WTC11 (cell line): ENCODE measurements around the gene ZFR. TPM values are rescaled to one million over a fixed set of nuclear protein-coding genes. Genes with fewer than 3 reads are reported as not detected.

Experiments used
- ATAC-seq: fragments of 200-7000 bp; cut with Tn5 transposase; 2 replicates; pipeline ENCODE4 v1.10.0; 2021; ENCODE audit warnings: mild to moderate bottlenecking, moderate library complexity
- CTCF ChIA-PET: fragments of 300-600 bp; sonication (Branson Sonifier 250); formaldehyde crosslinking; loops from one replicate; lab custom pipeline; 2021; ENCODE audit warnings: antibody characterized with exemption; lab: Charles Lee
- POLR2A ChIA-PET: fragments of 350-600 bp; sonication (Branson Sonifier 250); formaldehyde crosslinking; loops from one replicate; lab custom pipeline; 2021; ENCODE audit warnings: antibody characterized with exemption; lab: Charles Lee
- DNase-seq: peaks from one replicate; pipeline ENCODE4 v3.0.0; 2021; ENCODE audit warnings: low spot score
- H3K27ac Mint-ChIP-seq: 2 replicates; pipeline ENCODE4 v1.8.0; 2021; ENCODE audit warnings: mixed read lengths
- H3K27me3 Mint-ChIP-seq: 2 replicates; pipeline ENCODE4 v1.8.0; 2021; ENCODE audit warnings: low read depth, mild to moderate bottlenecking, moderate library complexity, mixed read lengths
- H3K36me3 Mint-ChIP-seq: 2 replicates; pipeline ENCODE4 v1.8.0; 2021; ENCODE audit warnings: mixed read lengths
- H3K4me1 Mint-ChIP-seq: 2 replicates; pipeline ENCODE4 v1.8.0; 2022; ENCODE audit warnings: mixed read lengths
- H3K4me3 Mint-ChIP-seq: 2 replicates; pipeline ENCODE4 v1.8.0; 2021; ENCODE audit warnings: mild to moderate bottlenecking, moderate library complexity, mixed read lengths
- H3K9me3 Mint-ChIP-seq: 2 replicates; pipeline ENCODE4 v1.8.0; 2021; ENCODE audit warnings: mixed read lengths
- CREB1 ChIP-seq: sonication (generic); formaldehyde crosslinking; IDR thresholded peaks from 2 replicates; pipeline ENCODE4 v1.8.0; 2023; ENCODE audit warnings: mild to moderate bottlenecking, missing genetic modification reagents
- ELF4 ChIP-seq: sonication (generic); formaldehyde crosslinking; IDR thresholded peaks from 2 replicates; pipeline ENCODE4 v1.8.1; 2022; ENCODE audit warnings: low read depth, mild to moderate bottlenecking, moderate library complexity, missing genetic modification reagents
- FOXJ3 ChIP-seq: sonication (generic); formaldehyde crosslinking; IDR thresholded peaks from 2 replicates; pipeline ENCODE4 v1.9.0; 2021; ENCODE audit warnings: missing genetic modification reagents, mild to moderate bottlenecking, borderline replicate concordance
- GABPB1 ChIP-seq: sonication (generic); formaldehyde crosslinking; IDR thresholded peaks from 2 replicates; pipeline ENCODE4 v1.8.1; 2023; ENCODE audit warnings: mild to moderate bottlenecking, missing genetic modification reagents
- HMGA2 ChIP-seq: fragments of 250-450 bp; sonication (Bioruptor Pico); IDR thresholded peaks from 2 replicates; pipeline ENCODE4 v1.4.0; 2021; ENCODE audit warnings: mild to moderate bottlenecking, moderate library complexity
- NR2C2 ChIP-seq: sonication (generic); formaldehyde crosslinking; IDR thresholded peaks from 2 replicates; pipeline ENCODE4 v1.8.0; 2022; ENCODE audit warnings: mild to moderate bottlenecking, missing genetic modification reagents
- NR3C1 ChIP-seq: sonication (generic); formaldehyde crosslinking; conservative IDR thresholded peaks from 2 replicates; pipeline ENCODE4 v1.8.1; 2023; ENCODE audit warnings: low read depth, mild to moderate bottlenecking, missing genetic modification reagents
- OVOL2 ChIP-seq: fragments of 250-450 bp; sonication (Bioruptor Pico); IDR thresholded peaks from 2 replicates; pipeline ENCODE4 v1.9.0; 2021; ENCODE audit warnings: mild to moderate bottlenecking, borderline replicate concordance
- RELA ChIP-seq: sonication (generic); formaldehyde crosslinking; IDR thresholded peaks from 2 replicates; pipeline ENCODE4 v1.8.1; 2022; ENCODE audit warnings: missing genetic modification reagents, mild to moderate bottlenecking, borderline replicate concordance
- RORB ChIP-seq: fragments of 250-450 bp; sonication (Bioruptor Pico); IDR thresholded peaks from 2 replicates; pipeline ENCODE4 v1.9.0; 2021; ENCODE audit warnings: mild to moderate bottlenecking
- SOX15 ChIP-seq: fragments of 250-450 bp; sonication (Bioruptor Pico); IDR thresholded peaks from 2 replicates; pipeline ENCODE4 v1.9.0; 2021; ENCODE audit warnings: mild to moderate bottlenecking
- SP1 ChIP-seq: sonication (generic); formaldehyde crosslinking; conservative IDR thresholded peaks from 2 replicates; pipeline ENCODE4 v1.8.1; 2022; ENCODE audit warnings: missing genetic modification reagents
- ZNF263 ChIP-seq: sonication (generic); formaldehyde crosslinking; IDR thresholded peaks from 2 replicates; pipeline ENCODE4 v1.8.1; 2022; ENCODE audit warnings: low read depth, mild to moderate bottlenecking, moderate library complexity, missing genetic modification reagents
- ZNF396 ChIP-seq: fragments of 250-450 bp; sonication (Bioruptor Pico); IDR thresholded peaks from 2 replicates; pipeline ENCODE4 v1.8.0; 2021; ENCODE audit warnings: mild to moderate bottlenecking, moderate library complexity, borderline replicate concordance
- ZNF416 ChIP-seq: fragments of 250-450 bp; sonication (Bioruptor Pico); IDR thresholded peaks from 2 replicates; pipeline ENCODE4 v1.9.0; 2021; ENCODE audit warnings: mild to moderate bottlenecking, inconsistent platforms
- total RNA-seq: library from RNA; stranded (reverse); gene quantifications from 3 replicates; pipeline ENCODE4 v1.2.3, GENCODE V29; 2021
- TF ChIP-seq, protein P1 (sequence below): sonication (generic); formaldehyde crosslinking; IDR thresholded peaks from 2 replicates; pipeline ENCODE4 v1.8.0; 2022; ENCODE audit warnings: mild to moderate bottlenecking, missing genetic modification reagents
- TF ChIP-seq, protein P2 (sequence below): sonication (generic); formaldehyde crosslinking; IDR thresholded peaks from 2 replicates; pipeline ENCODE4 v1.8.1; 2023; ENCODE audit warnings: mild to moderate bottlenecking, moderate library complexity, missing genetic modification reagents
- TF ChIP-seq, protein P3 (sequence below): fragments of 250-450 bp; sonication (Bioruptor Pico); IDR thresholded peaks from 2 replicates; pipeline ENCODE4 v2.1.2; 2022; ENCODE audit warnings: mild to moderate bottlenecking, moderate library complexity
- TF ChIP-seq, protein P4 (sequence below): sonication (generic); formaldehyde crosslinking; IDR thresholded peaks from 2 replicates; pipeline ENCODE4 v1.8.0; 2022; ENCODE audit warnings: mild to moderate bottlenecking, missing genetic modification reagents
- TF ChIP-seq, protein P5 (sequence below): sonication (generic); formaldehyde crosslinking; IDR thresholded peaks from 2 replicates; pipeline ENCODE4 v1.8.0; 2022; ENCODE audit warnings: mild to moderate bottlenecking, missing genetic modification reagents
- TF ChIP-seq, protein P6 (sequence below): sonication (generic); formaldehyde crosslinking; IDR thresholded peaks from 2 replicates; pipeline ENCODE4 v1.8.0; 2023; ENCODE audit warnings: mild to moderate bottlenecking, missing genetic modification reagents
- TF ChIP-seq, protein P7 (sequence below): sonication (generic); formaldehyde crosslinking; IDR thresholded peaks from 2 replicates; pipeline ENCODE4 v1.8.1; 2022; ENCODE audit warnings: mild to moderate bottlenecking, moderate library complexity, missing genetic modification reagents

Gene ZFR
- total RNA-seq, 1 experiment from 2014 or later = 64.5 TPM

DNA sequence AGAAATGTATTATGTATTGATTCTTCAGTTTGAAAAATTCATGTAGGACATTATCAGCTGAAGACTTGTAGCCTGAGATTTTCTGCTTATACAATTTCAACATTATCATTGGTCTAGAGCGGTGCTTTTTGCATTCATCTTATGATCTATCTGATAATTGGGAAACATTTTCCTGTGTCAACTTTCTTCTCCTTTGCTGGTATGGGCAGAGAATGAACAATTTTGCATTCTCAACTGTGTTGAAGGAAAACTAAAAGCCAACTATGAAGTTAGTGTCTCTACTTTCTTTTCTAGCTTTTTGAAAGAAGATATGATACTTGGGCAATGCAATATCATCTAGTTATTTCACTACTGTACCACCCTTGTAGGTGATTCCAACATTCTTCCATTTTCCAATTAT lies 10.3 kb downstream of the ZFR start:
- CTCF ChIA-PET = no interaction called here
- POLR2A ChIA-PET = no interaction called here
- no peaks in the 10 kb centered on the region for H3K27me3 Mint-ChIP-seq

DNA sequence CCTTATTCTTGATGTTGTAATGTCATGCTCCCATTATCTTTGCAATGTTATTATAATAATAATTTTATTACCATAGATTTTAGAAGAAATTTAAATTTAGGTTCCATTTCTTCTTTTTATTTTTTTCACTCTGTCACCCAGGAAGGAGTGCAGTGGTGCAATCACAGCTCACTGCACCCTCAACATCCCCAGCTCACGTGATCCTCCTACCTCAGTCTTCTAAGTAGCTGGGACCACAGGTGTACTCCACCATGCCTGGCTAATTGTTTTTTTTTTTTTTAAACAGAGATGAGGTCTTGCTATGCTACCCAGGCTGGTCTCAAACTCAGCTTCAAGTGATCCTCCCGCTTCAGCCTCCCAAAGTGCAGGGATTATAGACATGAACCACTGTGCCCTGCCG lies 11.9 kb downstream of the ZFR start:
- TF ChIP-seq, protein P1, sequence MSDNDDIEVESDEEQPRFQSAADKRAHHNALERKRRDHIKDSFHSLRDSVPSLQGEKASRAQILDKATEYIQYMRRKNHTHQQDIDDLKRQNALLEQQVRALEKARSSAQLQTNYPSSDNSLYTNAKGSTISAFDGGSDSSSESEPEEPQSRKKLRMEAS (CRISPR knock-in tag) = no peak
- TF ChIP-seq, protein P2, sequence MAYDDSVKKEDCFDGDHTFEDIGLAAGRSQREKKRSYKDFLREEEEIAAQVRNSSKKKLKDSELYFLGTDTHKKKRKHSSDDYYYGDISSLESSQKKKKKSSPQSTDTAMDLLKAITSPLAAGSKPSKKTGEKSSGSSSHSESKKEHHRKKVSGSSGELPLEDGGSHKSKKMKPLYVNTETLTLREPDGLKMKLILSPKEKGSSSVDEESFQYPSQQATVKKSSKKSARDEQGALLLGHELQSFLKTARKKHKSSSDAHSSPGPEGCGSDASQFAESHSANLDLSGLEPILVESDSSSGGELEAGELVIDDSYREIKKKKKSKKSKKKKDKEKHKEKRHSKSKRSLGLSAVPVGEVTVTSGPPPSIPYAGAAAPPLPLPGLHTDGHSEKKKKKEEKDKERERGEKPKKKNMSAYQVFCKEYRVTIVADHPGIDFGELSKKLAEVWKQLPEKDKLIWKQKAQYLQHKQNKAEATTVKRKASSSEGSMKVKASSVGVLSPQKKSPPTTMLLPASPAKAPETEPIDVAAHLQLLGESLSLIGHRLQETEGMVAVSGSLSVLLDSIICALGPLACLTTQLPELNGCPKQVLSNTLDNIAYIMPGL (CRISPR knock-in tag) = no peak
- TF ChIP-seq SOX15 (CRISPR knock-in tag) (no peak), SP1 (CRISPR knock-in tag) (no peak), ELF4 (CRISPR knock-in tag) (no peak), OVOL2 (CRISPR knock-in tag) (no peak), HMGA2 (CRISPR knock-in tag) (no peak), RELA (CRISPR knock-in tag) (no peak), ZNF396 (CRISPR knock-in tag) (no peak), NR2C2 (CRISPR knock-in tag) (no peak), ZNF263 (CRISPR knock-in tag) (no peak), FOXJ3 (no peak), CREB1 (CRISPR knock-in tag) (no peak)
- TF ChIP-seq, protein P3, sequence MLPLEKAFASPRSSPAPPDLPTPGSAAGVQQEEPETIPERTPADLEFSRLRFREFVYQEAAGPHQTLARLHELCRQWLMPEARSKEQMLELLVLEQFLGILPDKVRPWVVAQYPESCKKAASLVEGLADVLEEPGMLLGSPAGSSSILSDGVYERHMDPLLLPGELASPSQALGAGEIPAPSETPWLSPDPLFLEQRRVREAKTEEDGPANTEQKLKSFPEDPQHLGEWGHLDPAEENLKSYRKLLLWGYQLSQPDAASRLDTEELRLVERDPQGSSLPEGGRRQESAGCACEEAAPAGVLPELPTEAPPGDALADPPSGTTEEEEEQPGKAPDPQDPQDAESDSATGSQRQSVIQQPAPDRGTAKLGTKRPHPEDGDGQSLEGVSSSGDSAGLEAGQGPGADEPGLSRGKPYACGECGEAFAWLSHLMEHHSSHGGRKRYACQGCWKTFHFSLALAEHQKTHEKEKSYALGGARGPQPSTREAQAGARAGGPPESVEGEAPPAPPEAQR (CRISPR knock-in tag) = no peak
- TF ChIP-seq, protein P4, sequence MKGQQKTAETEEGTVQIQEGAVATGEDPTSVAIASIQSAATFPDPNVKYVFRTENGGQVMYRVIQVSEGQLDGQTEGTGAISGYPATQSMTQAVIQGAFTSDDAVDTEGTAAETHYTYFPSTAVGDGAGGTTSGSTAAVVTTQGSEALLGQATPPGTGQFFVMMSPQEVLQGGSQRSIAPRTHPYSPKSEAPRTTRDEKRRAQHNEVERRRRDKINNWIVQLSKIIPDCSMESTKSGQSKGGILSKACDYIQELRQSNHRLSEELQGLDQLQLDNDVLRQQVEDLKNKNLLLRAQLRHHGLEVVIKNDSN (CRISPR knock-in tag) = no peak
- TF ChIP-seq, protein P5, sequence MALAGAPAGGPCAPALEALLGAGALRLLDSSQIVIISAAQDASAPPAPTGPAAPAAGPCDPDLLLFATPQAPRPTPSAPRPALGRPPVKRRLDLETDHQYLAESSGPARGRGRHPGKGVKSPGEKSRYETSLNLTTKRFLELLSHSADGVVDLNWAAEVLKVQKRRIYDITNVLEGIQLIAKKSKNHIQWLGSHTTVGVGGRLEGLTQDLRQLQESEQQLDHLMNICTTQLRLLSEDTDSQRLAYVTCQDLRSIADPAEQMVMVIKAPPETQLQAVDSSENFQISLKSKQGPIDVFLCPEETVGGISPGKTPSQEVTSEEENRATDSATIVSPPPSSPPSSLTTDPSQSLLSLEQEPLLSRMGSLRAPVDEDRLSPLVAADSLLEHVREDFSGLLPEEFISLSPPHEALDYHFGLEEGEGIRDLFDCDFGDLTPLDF (CRISPR knock-in tag) = no peak
- peaks cover 9% of the 10 kb centered on the region for H3K9me3 Mint-ChIP-seq
- ATAC-seq (no peak), DNase-seq (no peak)
- no peak overlapping the region for H3K4me3 Mint-ChIP-seq
- H3K36me3 Mint-ChIP-seq = peaks cover 24% of the 10 kb centered on the region
- H3K4me1 Mint-ChIP-seq = peaks cover 19% of the 10 kb centered on the region
- POLR2A ChIA-PET = no interaction called here
- CTCF ChIA-PET = interaction anchor here (1.0 to 1.9 kb wide), 3 partner anchors 19 to 157 kb away, joined by 3 to 5 read pairs (median 3); no protein-coding TSS in a partner anchor
- no peak overlapping the region for H3K27ac Mint-ChIP-seq
- H3K27me3 Mint-ChIP-seq = no peaks in the 10 kb centered on the region

More for the DNA sequence above, 10.3 kb downstream of the ZFR start:
- no peak for DNase-seq
- Mint-ChIP-seq H3K9me3 (no peaks in the 10 kb centered on the region), H3K36me3 (peaks cover 11% of the 10 kb centered on the region), H3K4me3 (no peak overlapping the region), H3K27ac (no peak overlapping the region), H3K4me1 (peaks cover 24% of the 10 kb centered on the region)
- ATAC-seq = no peak
- TF ChIP-seq, protein P6, sequence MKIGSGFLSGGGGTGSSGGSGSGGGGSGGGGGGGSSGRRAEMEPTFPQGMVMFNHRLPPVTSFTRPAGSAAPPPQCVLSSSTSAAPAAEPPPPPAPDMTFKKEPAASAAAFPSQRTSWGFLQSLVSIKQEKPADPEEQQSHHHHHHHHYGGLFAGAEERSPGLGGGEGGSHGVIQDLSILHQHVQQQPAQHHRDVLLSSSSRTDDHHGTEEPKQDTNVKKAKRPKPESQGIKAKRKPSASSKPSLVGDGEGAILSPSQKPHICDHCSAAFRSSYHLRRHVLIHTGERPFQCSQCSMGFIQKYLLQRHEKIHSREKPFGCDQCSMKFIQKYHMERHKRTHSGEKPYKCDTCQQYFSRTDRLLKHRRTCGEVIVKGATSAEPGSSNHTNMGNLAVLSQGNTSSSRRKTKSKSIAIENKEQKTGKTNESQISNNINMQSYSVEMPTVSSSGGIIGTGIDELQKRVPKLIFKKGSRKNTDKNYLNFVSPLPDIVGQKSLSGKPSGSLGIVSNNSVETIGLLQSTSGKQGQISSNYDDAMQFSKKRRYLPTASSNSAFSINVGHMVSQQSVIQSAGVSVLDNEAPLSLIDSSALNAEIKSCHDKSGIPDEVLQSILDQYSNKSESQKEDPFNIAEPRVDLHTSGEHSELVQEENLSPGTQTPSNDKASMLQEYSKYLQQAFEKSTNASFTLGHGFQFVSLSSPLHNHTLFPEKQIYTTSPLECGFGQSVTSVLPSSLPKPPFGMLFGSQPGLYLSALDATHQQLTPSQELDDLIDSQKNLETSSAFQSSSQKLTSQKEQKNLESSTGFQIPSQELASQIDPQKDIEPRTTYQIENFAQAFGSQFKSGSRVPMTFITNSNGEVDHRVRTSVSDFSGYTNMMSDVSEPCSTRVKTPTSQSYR = no peak
- TF ChIP-seq RORB (CRISPR knock-in tag) = no peak
- no peak for TF ChIP-seq NR3C1
- TF ChIP-seq, protein P7, sequence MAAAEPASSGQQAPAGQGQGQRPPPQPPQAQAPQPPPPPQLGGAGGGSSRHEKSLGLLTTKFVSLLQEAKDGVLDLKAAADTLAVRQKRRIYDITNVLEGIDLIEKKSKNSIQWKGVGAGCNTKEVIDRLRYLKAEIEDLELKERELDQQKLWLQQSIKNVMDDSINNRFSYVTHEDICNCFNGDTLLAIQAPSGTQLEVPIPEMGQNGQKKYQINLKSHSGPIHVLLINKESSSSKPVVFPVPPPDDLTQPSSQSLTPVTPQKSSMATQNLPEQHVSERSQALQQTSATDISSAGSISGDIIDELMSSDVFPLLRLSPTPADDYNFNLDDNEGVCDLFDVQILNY (CRISPR knock-in tag) = no peak
- TF ChIP-seq ZNF396 (CRISPR knock-in tag) = no peak
- TF ChIP-seq GABPB1 (CRISPR knock-in tag) = no peak
- no peak for TF ChIP-seq OVOL2 (CRISPR knock-in tag)
- TF ChIP-seq ZNF416 = no peak
